ENCODE results near the gene INVS.

DNA sequence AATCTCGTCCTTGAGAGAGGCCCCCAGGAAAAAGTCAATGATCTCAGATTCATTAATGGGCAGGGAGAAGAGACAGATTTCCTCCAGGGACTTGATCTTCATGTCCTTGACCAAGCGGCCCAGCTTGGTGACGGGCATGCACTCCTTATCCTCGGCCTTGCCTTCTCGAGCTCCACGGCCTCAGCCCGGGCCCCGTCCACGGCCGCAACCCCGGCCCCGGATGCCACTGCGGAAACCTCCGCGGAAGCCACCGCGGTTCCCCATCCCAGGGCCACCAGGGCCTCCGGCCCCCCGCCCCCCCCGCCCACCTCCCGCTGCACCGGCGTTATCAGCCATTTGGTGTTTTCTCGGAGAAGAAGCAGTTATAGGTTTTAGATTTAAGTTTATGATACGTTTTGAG is 18.3 kb downstream of the INVS start:
- TF ChIP-seq TAF1 (conservative IDR thresholded peaks at IDR 0.05) (no peak), RAD21 (IDR thresholded peaks at IDR 0.05) (no peak), JUND (IDR thresholded peaks at IDR 0.05) (no peak), GABPA (IDR thresholded peaks at IDR 0.05 in 1 of 2, conservative IDR thresholded peaks at IDR 0.05 in 1 of 2) (no peak), SP1 (IDR thresholded peaks at IDR 0.05) (no peak)
- TF ChIP-seq, protein P1, sequence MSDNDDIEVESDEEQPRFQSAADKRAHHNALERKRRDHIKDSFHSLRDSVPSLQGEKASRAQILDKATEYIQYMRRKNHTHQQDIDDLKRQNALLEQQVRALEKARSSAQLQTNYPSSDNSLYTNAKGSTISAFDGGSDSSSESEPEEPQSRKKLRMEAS (IDR thresholded peaks at IDR 0.05), result no peak
- TF ChIP-seq, protein P2, sequence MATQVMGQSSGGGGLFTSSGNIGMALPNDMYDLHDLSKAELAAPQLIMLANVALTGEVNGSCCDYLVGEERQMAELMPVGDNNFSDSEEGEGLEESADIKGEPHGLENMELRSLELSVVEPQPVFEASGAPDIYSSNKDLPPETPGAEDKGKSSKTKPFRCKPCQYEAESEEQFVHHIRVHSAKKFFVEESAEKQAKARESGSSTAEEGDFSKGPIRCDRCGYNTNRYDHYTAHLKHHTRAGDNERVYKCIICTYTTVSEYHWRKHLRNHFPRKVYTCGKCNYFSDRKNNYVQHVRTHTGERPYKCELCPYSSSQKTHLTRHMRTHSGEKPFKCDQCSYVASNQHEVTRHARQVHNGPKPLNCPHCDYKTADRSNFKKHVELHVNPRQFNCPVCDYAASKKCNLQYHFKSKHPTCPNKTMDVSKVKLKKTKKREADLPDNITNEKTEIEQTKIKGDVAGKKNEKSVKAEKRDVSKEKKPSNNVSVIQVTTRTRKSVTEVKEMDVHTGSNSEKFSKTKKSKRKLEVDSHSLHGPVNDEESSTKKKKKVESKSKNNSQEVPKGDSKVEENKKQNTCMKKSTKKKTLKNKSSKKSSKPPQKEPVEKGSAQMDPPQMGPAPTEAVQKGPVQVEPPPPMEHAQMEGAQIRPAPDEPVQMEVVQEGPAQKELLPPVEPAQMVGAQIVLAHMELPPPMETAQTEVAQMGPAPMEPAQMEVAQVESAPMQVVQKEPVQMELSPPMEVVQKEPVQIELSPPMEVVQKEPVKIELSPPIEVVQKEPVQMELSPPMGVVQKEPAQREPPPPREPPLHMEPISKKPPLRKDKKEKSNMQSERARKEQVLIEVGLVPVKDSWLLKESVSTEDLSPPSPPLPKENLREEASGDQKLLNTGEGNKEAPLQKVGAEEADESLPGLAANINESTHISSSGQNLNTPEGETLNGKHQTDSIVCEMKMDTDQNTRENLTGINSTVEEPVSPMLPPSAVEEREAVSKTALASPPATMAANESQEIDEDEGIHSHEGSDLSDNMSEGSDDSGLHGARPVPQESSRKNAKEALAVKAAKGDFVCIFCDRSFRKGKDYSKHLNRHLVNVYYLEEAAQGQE (IDR thresholded peaks at IDR 0.05), result no peak
- TF ChIP-seq, protein P3, sequence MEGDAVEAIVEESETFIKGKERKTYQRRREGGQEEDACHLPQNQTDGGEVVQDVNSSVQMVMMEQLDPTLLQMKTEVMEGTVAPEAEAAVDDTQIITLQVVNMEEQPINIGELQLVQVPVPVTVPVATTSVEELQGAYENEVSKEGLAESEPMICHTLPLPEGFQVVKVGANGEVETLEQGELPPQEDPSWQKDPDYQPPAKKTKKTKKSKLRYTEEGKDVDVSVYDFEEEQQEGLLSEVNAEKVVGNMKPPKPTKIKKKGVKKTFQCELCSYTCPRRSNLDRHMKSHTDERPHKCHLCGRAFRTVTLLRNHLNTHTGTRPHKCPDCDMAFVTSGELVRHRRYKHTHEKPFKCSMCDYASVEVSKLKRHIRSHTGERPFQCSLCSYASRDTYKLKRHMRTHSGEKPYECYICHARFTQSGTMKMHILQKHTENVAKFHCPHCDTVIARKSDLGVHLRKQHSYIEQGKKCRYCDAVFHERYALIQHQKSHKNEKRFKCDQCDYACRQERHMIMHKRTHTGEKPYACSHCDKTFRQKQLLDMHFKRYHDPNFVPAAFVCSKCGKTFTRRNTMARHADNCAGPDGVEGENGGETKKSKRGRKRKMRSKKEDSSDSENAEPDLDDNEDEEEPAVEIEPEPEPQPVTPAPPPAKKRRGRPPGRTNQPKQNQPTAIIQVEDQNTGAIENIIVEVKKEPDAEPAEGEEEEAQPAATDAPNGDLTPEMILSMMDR (IDR thresholded peaks at IDR 0.05; ENCODE audit: low read depth, low read length, missing input control), result no peak
- TF ChIP-seq, protein P4, sequence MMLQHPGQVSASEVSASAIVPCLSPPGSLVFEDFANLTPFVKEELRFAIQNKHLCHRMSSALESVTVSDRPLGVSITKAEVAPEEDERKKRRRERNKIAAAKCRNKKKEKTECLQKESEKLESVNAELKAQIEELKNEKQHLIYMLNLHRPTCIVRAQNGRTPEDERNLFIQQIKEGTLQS (IDR thresholded peaks at IDR 0.05), result no peak

Measured in liver (tissue), 3 donors.